NCI-H1092 (cell line): ENCODE results near the gene TPSG1.
"Not testable (repeated sequence)": the region's sequence is repeated elsewhere in the genome, so short reads cannot be mapped to it uniquely, and the experiment has no call there.

Experiments
- DNase-seq: peaks from one replicate; lab custom pipeline; 2025; lab: John Stamatoyannopoulos, UW

The TPSG1 gene

GRCh38 chr16:1256874-1257322 is 31.8 kb upstream of the TPSG1 start:
- DNase-seq: no peak

GRCh38 chr16:1256296-1256873 is 31.3 kb upstream of the TPSG1 start:
- DNase-seq: not testable (repeated sequence)

- not testable (repeated sequence) for DNase-seq
Observed at GRCh38 chr16:1255276-1256122, 30.4 kb upstream of the TPSG1 start, which contains the start of gene TPSD1. TSS of gene TPSD1 (plus strand) at chr16:1256069. CDS start at chr16:1256281, 212 bp downstream.

- DNase-seq: not testable (repeated sequence)
Observed at GRCh38 chr16:1254821-1255220, 29.8 kb upstream of the TPSG1 start.

GRCh38 chr16:1253701-1254364 is 28.8 kb upstream of the TPSG1 start:
- DNase-seq: not testable (repeated sequence)

- DNase-seq: not testable (repeated sequence)
Observed at GRCh38 chr16:1249031-1249755, 24.1 kb upstream of the TPSG1 start.

- DNase-seq: not testable (repeated sequence)
Observed at GRCh38 chr16:1247903-1248537, 23.0 kb upstream of the TPSG1 start.

GRCh38 chr16:1245452-1246020 is 20.5 kb upstream of the TPSG1 start:
- DNase-seq: no peak

- no peak for DNase-seq
Observed at GRCh38 chr16:1244881-1245280, 19.8 kb upstream of the TPSG1 start.

GRCh38 chr16:1243907-1244850 is 19.1 kb upstream of the TPSG1 start:
- not testable (repeated sequence) for DNase-seq

- DNase-seq: not testable (repeated sequence)
Observed at GRCh38 chr16:1243363-1243762, 18.3 kb upstream of the TPSG1 start.

GRCh38 chr16:1241081-1241480 is 16.0 kb upstream of the TPSG1 start:
- DNase-seq: not testable (repeated sequence)

GRCh38 chr16:1240436-1240835 is 15.4 kb upstream of the TPSG1 start, which contains the start of gene TPSAB1:
TSS of gene TPSAB1 (plus strand) at chr16:1240705. CDS start at chr16:1240939, 234 bp downstream.
- not testable (repeated sequence) for DNase-seq

- not testable (repeated sequence) for DNase-seq
Observed at GRCh38 chr16:1239575-1239974, 14.5 kb upstream of the TPSG1 start.

GRCh38 chr16:1238909-1239308 is 13.8 kb upstream of the TPSG1 start:
- not testable (repeated sequence) for DNase-seq

GRCh38 chr16:1237990-1238389 is 12.9 kb upstream of the TPSG1 start:
- no peak for DNase-seq

GRCh38 chr16:1236659-1237058 is 11.6 kb upstream of the TPSG1 start:
- not testable (repeated sequence) for DNase-seq

GRCh38 chr16:1232049-1232748 is 7.1 kb upstream of the TPSG1 start:
- DNase-seq: not testable (repeated sequence)

GRCh38 chr16:1231301-1231700 is 6.2 kb upstream of the TPSG1 start:
- DNase-seq: not testable (repeated sequence)
